Measurements from ENCODE around the gene ATF3.
"Not testable (repeated sequence)": the region's sequence is repeated elsewhere in the genome, so short reads cannot be mapped to it uniquely, and the experiment has no call there.

ATF3 gene

GRCh38 chr1:212625781-212626450 is 17.4 kb downstream of the ATF3 start:
- DNase-seq (ENCODE audit: low read depth in 2 of 2) = no peak

- DNase-seq (ENCODE audit: low read depth in 2 of 2) = no peak
Observed at GRCh38 chr1:212628046-212628445, 19.5 kb downstream of the ATF3 start.

- no peak for DNase-seq (ENCODE audit: low read depth in 2 of 2)
Observed at GRCh38 chr1:212628813-212629415, 20.4 kb downstream of the ATF3 start.

- no peak for DNase-seq (ENCODE audit: low read depth in 2 of 2)
Observed at GRCh38 chr1:212629450-212630157, 21.0 kb downstream of the ATF3 start.

GRCh38 chr1:212630158-212630900 is 21.8 kb downstream of the ATF3 start:
- DNase-seq (ENCODE audit: low read depth in 2 of 2) = peak; percentile 22 to 31

- no peak for DNase-seq (ENCODE audit: low read depth in 2 of 2)
Observed at GRCh38 chr1:212633161-212633560, 24.6 kb downstream of the ATF3 start.

- DNase-seq (ENCODE audit: low read depth in 2 of 2) = no peak
Observed at GRCh38 chr1:212634252-212634651, 25.7 kb downstream of the ATF3 start.

- DNase-seq (ENCODE audit: low read depth in 2 of 2) = no peak
Observed at GRCh38 chr1:212635141-212635631, 26.6 kb downstream of the ATF3 start.

GRCh38 chr1:212637902-212638301 is 29.3 kb downstream of the ATF3 start:
- DNase-seq (ENCODE audit: low read depth in 2 of 2) = no peak

GRCh38 chr1:212638492-212639151 is 30.1 kb downstream of the ATF3 start:
- DNase-seq (ENCODE audit: low read depth in 2 of 2) = no peak

GRCh38 chr1:212639524-212639923 is 31.0 kb downstream of the ATF3 start:
- DNase-seq (ENCODE audit: low read depth in 2 of 2) = not testable (repeated sequence)

GRCh38 chr1:212640223-212640878 is 31.8 kb downstream of the ATF3 start:
- DNase-seq (ENCODE audit: low read depth in 2 of 2) = no peak

GRCh38 chr1:212641956-212642355 is 33.4 kb downstream of the ATF3 start:
- no peak for DNase-seq (ENCODE audit: low read depth in 2 of 2)

GRCh38 chr1:212643877-212644276 is 35.3 kb downstream of the ATF3 start:
- DNase-seq (ENCODE audit: low read depth in 2 of 2) = no peak

- no peak for DNase-seq (ENCODE audit: low read depth in 2 of 2)
Observed at GRCh38 chr1:212644866-212645545, 36.4 kb downstream of the ATF3 start.

- DNase-seq (ENCODE audit: low read depth in 2 of 2) = no peak
Observed at GRCh38 chr1:212645546-212646543, 37.3 kb downstream of the ATF3 start.

- no peak for DNase-seq (ENCODE audit: low read depth in 2 of 2)
Observed at GRCh38 chr1:212646588-212646987, 38.0 kb downstream of the ATF3 start.

GRCh38 chr1:212647004-212647403 is 38.4 kb downstream of the ATF3 start:
- DNase-seq (ENCODE audit: low read depth in 2 of 2) = no peak

GRCh38 chr1:212648431-212648830 is 39.9 kb downstream of the ATF3 start:
- DNase-seq (ENCODE audit: low read depth in 2 of 2) = no peak
